ENCODE measurements around the gene MAT2A.
A peak's percentile ranks its signal among the peaks of the same experiment; 100 is the strongest.

DNA sequence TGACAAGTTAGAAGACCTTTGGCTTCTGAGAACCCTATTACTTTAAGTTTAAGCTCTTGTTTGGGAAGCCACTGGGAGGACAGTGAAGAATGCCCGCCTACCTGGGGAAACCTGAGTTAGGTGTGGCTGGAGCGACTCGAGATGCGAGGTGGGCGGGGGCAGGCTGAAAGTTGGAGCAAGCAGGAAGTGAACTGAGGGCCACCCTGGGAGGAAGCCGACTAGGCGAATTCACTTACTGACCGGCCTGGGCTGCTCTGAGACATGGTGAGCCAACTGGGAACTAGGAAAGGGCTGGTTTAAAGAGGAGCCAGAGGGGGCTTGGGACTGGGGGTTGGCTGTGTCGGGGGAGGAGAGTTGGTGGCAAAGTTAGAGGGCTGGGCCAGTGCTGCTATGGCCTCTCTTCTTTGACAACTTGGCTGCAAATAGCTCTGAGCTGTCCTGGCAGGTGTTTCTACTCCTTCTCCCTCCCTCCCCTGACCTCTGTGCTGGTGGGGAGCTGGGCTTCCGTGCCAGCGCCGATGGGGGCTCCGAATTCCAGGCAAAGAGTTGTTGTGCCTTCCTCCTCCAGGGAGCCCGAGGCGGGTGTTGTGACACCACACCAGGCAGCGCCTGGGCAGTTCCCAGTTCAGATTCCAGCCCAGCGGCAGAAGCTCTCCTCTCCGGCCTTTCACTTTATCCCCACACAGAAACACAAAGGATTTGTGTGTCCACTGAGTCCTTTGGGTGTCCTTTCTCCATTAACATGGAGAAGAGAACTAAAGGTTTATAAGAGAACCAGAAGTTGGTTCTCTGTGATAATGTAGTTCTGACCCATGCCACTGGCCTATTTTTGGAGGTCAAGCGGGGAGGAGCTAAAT, 38.6 kb downstream of the MAT2A start, which contains the start of gene VAMP8:
- TF ChIP-seq, protein P1, sequence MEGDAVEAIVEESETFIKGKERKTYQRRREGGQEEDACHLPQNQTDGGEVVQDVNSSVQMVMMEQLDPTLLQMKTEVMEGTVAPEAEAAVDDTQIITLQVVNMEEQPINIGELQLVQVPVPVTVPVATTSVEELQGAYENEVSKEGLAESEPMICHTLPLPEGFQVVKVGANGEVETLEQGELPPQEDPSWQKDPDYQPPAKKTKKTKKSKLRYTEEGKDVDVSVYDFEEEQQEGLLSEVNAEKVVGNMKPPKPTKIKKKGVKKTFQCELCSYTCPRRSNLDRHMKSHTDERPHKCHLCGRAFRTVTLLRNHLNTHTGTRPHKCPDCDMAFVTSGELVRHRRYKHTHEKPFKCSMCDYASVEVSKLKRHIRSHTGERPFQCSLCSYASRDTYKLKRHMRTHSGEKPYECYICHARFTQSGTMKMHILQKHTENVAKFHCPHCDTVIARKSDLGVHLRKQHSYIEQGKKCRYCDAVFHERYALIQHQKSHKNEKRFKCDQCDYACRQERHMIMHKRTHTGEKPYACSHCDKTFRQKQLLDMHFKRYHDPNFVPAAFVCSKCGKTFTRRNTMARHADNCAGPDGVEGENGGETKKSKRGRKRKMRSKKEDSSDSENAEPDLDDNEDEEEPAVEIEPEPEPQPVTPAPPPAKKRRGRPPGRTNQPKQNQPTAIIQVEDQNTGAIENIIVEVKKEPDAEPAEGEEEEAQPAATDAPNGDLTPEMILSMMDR (IDR thresholded peaks at IDR 0.05) = no peak
- peak; percentile 68 for TF ChIP-seq POLR2AphosphoS5 (IDR thresholded peaks at IDR 0.05)
